AG04450 (cell line): ENCODE measurements around the gene GRXCR2. TPM values are rescaled to one million over a fixed set of nuclear protein-coding genes. Genes with fewer than 3 reads are reported as not detected.

ENCODE experiments used
- CTCF ChIA-PET: fragments of 300-600, 350-600 bp; formaldehyde crosslinking; extraction: SDS; loops from one replicate; lab custom pipeline; 2022; ENCODE audit warnings: antibody characterized with exemption, inconsistent platforms; lab: Charles Lee
- POLR2A ChIA-PET: fragments of 350-600 bp; formaldehyde crosslinking; extraction: SDS; loops from one replicate; lab custom pipeline; 2021; ENCODE audit warnings: antibody characterized with exemption, inconsistent platforms; lab: Yijun Ruan, JAX
- DNase-seq: peaks from one replicate; pipeline ENCODE4 v3.0.0-alpha.2; 2011; ENCODE audit warnings: low read depth, low spot score
- H3K27ac ChIP-seq: one replicate; pipeline ENCODE4 v1.5.1; 2012; ENCODE audit warnings: low read depth, low read length, control low read depth
- H3K27me3 ChIP-seq: one replicate; pipeline ENCODE4 v1.6.0; 2012; ENCODE audit warnings: low read length; ENCODE audit not compliant: control insufficient read depth, insufficient read depth
- H3K4me3 ChIP-seq: 2 replicates; pipeline ENCODE4 v1.5.1; 2011; ENCODE audit warnings: mild to moderate bottlenecking, low read depth, low read length, control low read depth
- H3K9me3 ChIP-seq: 2 replicates; pipeline ENCODE4 v1.5.1; 2012; ENCODE audit warnings: low read length; ENCODE audit not compliant: control insufficient read depth, insufficient read depth
- polyA plus RNA-seq: library from polyadenylated mRNA; depleted of rRNA; stranded (reverse); fragments of >200 nt; gene quantifications from 2 replicates; pipeline ENCODE4 v1.2.3, GENCODE V29; 2011
- TF ChIP-seq, protein P1 (sequence below): IDR thresholded peaks from 2 replicates; pipeline ENCODE4 v1.5.1; 2011; ENCODE audit warnings: low read depth, low read length, control low read depth, inconsistent platforms

Gene GRXCR2
- polyA plus RNA-seq, 1 experiment = not detected

DNA sequence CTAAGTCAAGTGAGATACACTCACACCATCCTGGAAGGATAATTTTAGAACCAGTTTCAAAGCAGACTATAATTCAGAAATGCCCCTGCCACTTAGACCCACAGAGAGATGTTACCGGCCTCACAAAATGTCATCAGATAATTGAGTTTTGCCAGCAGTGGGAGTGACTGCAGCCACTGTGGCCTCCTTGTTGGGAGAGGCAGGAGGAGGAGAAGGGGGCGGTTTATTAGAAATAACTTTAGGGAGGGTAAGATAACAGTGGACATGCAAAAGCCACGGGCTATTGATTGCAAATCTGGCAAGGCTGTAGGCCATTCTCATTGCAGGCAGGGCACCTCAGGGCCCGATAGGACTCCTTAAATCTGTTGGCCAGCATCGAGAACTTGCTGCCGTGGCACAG, 13.4 kb downstream of the GRXCR2 start:
- Histone ChIP-seq H3K27ac (no peak overlapping the region), H3K9me3 (no peaks in the 10 kb centered on the region), H3K4me3 (no peak overlapping the region), H3K27me3 (no peaks in the 10 kb centered on the region)
- no peak for DNase-seq
- CTCF ChIA-PET = no interaction called here
- POLR2A ChIA-PET = no interaction called here
- TF ChIP-seq, protein P1, sequence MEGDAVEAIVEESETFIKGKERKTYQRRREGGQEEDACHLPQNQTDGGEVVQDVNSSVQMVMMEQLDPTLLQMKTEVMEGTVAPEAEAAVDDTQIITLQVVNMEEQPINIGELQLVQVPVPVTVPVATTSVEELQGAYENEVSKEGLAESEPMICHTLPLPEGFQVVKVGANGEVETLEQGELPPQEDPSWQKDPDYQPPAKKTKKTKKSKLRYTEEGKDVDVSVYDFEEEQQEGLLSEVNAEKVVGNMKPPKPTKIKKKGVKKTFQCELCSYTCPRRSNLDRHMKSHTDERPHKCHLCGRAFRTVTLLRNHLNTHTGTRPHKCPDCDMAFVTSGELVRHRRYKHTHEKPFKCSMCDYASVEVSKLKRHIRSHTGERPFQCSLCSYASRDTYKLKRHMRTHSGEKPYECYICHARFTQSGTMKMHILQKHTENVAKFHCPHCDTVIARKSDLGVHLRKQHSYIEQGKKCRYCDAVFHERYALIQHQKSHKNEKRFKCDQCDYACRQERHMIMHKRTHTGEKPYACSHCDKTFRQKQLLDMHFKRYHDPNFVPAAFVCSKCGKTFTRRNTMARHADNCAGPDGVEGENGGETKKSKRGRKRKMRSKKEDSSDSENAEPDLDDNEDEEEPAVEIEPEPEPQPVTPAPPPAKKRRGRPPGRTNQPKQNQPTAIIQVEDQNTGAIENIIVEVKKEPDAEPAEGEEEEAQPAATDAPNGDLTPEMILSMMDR = no peak

DNA sequence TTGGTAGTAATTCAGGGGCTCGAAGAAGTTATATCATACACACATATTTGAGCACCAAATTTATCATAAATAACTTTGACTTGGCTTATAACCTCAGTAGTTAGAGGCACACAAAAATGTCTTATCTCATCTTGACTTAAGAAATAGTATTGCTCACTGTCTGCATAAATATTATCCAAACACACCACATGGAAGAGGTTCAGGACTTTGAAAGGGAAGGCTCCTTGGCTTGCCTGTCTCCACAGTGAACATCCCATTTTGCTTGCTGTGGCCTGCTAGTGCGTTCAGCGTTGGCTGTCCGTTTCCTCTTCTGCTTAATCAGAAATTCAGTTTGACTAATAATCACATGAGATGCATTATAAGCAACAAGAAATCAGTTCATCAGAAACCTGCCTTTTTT, 13.9 kb downstream of the GRXCR2 start:
- no peak for DNase-seq
- TF ChIP-seq, protein P1 = no peak
- no peak overlapping the region for H3K27ac ChIP-seq
- CTCF ChIA-PET = no interaction called here
- H3K9me3 ChIP-seq = no peaks in the 10 kb centered on the region
- no peak overlapping the region for H3K4me3 ChIP-seq
- POLR2A ChIA-PET = no interaction called here
- no peaks in the 10 kb centered on the region for H3K27me3 ChIP-seq

DNA sequence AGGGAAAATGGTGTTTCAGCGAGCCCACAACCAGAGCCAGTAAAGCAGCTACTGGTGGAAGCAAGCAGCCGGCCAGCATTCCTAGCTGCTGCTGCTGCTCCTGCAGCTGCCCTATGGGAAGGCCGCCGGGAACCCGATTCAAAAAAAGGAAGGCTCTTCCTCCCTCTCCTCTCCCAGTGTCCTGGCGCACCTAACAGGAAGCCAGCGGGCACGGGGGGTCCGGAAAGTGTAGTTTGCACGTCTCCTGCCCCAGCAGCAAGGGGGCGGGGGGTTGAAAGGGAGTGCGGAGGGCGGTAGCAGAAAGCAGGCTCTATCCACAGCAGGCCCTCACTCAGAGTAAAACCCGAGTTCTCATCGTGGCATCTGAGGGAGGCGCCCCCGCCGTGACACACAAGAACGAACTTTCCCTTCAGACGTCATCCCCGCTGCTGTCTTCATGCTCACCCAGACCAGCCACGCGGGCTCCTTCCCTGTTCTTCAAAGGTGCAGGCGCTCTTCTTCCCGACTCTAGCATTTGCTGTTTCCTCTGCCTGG, 16.5 kb downstream of the GRXCR2 start:
- POLR2A ChIA-PET = interaction anchor here (1.0 to 2.8 kb wide), 2 partner anchors 22 to 155 kb away, joined by 3 to 9 read pairs; partner anchors contain the start of gene PRELID2
- Histone ChIP-seq H3K9me3 (no peaks in the 10 kb centered on the region), H3K27ac (peak overlapping the region; percentile 74), H3K4me3 (peak overlapping the region; percentile 43), H3K27me3 (no peaks in the 10 kb centered on the region)
- CTCF ChIA-PET = interaction anchor here (1.3 to 2.3 kb wide), 6 partner anchors 9 to 193 kb away, joined by 3 to 9 read pairs (median 4); partner anchors contain the start of gene PRELID2
- peak; percentile 27 for DNase-seq
- TF ChIP-seq, protein P1 = 0 out of 2 replicates have a peak, but pooled peaks have one; percentile 20

DNA sequence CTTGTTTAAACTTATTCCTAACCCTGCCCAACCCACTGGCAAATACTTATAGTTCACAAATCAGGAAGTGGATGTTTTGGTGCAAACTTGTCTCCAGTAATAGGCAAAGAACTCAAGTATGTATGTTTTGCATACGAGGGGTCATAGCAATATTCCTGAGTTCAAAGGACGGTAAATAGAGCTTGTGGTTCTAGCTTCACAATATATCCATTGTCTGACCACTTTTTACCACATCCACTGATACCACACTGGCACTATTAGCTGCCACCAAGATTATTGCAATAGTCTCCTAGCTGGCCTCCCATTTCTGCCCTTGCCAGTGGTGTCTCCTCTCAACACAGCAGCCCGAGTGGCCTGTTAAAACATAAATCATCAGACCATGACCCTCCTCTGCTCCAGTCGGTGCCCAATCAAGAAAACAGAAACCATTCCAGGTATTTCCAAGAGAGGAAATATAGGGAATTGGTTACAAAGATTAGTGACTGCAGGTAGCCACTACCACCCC, 17.0 kb downstream of the GRXCR2 start:
- H3K9me3 ChIP-seq = no peaks in the 10 kb centered on the region
- ChIA-PET POLR2A (interaction anchor here (1.0 to 2.8 kb wide), 2 partner anchors 21 to 155 kb away, joined by 3 to 9 read pairs; partner anchors contain the start of gene PRELID2), CTCF (interaction anchor here (0.6 to 2.3 kb wide), 7 partner anchors 10 to 193 kb away, joined by 3 to 9 read pairs (median 5); partner anchors contain the start of gene PRELID2)
- peak overlapping the region; percentile 43 for H3K4me3 ChIP-seq
- H3K27me3 ChIP-seq = no peaks in the 10 kb centered on the region
- peak overlapping the region; percentile 74 for H3K27ac ChIP-seq
- no peak for DNase-seq
- TF ChIP-seq, protein P1 = no peak

DNA sequence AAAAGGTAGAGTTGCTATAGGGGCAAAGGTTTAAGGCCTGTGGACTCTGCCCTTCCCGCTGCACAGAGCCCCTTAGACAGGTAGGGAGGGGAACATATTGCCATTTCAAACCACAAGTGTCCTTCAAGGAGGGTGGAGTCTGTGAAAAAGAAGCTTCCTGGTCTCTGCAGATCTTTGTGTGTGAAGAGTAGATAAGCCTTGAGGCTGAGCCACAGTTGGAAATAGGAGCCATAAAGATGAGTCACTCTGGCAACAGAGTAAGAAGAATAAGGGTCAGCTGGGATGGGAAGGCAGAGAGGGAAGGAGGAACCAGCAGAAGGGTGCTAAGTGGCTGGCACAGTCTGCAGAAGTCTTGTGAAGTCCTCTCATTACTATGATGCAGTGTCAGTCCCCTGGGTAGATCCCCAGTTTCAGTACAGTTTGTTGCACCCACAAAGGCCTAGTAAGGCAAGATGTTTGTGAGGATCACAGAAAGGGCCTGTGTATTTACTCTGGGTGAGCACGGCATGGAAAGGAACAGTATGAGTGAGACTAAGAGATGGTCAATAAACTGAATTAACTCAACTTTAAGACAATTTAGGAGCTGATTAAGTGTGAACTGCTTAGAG, 18.1 kb downstream of the GRXCR2 start:
- no peaks in the 10 kb centered on the region for H3K27me3 ChIP-seq
- ChIA-PET CTCF (interaction anchor here (1.2 to 2.3 kb wide), 4 partner anchors 10 to 194 kb away, joined by 3 to 9 read pairs (median 5); no protein-coding TSS in a partner anchor), POLR2A (interaction anchor here (2.8 kb wide), 1 partner anchor 20 kb away, joined by 9 read pairs; the partner anchor contains the start of gene PRELID2)
- no peak overlapping the region for H3K27ac ChIP-seq
- no peak overlapping the region for H3K4me3 ChIP-seq
- TF ChIP-seq, protein P1 = no peak
- DNase-seq = peak; percentile 36
- H3K9me3 ChIP-seq = no peaks in the 10 kb centered on the region
